HepG2 (cell line): Measurements from ENCODE around the gene NUP58. TPM values are rescaled to one million over a fixed set of nuclear protein-coding genes. Genes with fewer than 3 reads are reported as not detected.

ENCODE experiments used
- ATAC-seq: fragments of 200-7000 bp; cut with Tn5 transposase; 3 replicates; pipeline ENCODE4 v1.9.1; 2020; ENCODE audit warnings: mild to moderate bottlenecking, moderate library complexity
- BruUV-seq: library from RNA; stranded (reverse); fragments of 400-500 nt; replicated peaks from 2 replicates; lab custom pipeline; 2021; lab: Mats Ljungman, UMichigan
- CTCF ChIA-PET: fragments of 300-600 bp; formaldehyde crosslinking; extraction: SDS; loops from one replicate; lab custom pipeline; 2021; ENCODE audit warnings: low total read pairs, inconsistent platforms, low intra/inter-chr PET ratio; lab: Yijun Ruan, JAX
- POLR2A ChIA-PET: fragments of 350-600 bp; sonication (Branson Sonifier 250); formaldehyde crosslinking; loops from one replicate; lab custom pipeline; 2020; ENCODE audit warnings: antibody characterized with exemption, inconsistent platforms; lab: Yijun Ruan, JAX
- DNase-seq: peaks from one replicate; pipeline ENCODE4 v3.0.0-alpha.2; 2015; ENCODE audit warnings: low spot score
- FAIRE-seq: peaks from 3 replicates; lab custom pipeline; 2011; peaks lifted over from hg19 to GRCh38; lab: Jason Lieb, UNC
- H2AFZ ChIP-seq: one replicate; pipeline ENCODE4 v1.6.1; 2011; ENCODE audit warnings: low read length, inconsistent platforms
- H3K27ac ChIP-seq: fragments of 300-600 bp; 3 replicates; pipeline ENCODE4 v1.8.0; 2011; ENCODE audit warnings: mixed run types, mild to moderate bottlenecking, mixed read lengths, low read length, inconsistent platforms; ENCODE audit not compliant: insufficient read depth; ENCODE audit errors: extremely low read length
- H3K27me3 ChIP-seq, 2 experiments: fragments of 200-600 bp in 1 of 2; 2 replicates in 1 of 2; 3 replicates in 1 of 2; pipeline versions ENCODE4 v1.6.0 to v1.8.0; 2011; ENCODE audit warnings: low read length in 2 of 2, mild to moderate bottlenecking in 2 of 2, moderate library complexity in 2 of 2, inconsistent platforms in 1 of 2; ENCODE audit not compliant: insufficient read depth in 2 of 2, control insufficient read depth in 1 of 2
- H3K36me3 ChIP-seq, 2 experiments: fragments of 200-600 bp in 1 of 2; replicated peaks in 1 of 2; 2 replicates in 1 of 2; 3 replicates in 1 of 2; pipeline versions ENCODE4 v1.5.1 to v1.8.0; 2011; ENCODE audit warnings: low read length in 2 of 2, inconsistent platforms in 1 of 2; ENCODE audit not compliant: insufficient read depth in 2 of 2, control insufficient read depth in 1 of 2
- H3K4me1 ChIP-seq: 2 replicates; pipeline ENCODE4 v1.5.1; 2012; ENCODE audit warnings: low read length, inconsistent platforms; ENCODE audit not compliant: insufficient read depth
- H3K4me2 ChIP-seq: 2 replicates; pipeline ENCODE4 v1.6.0; 2011; ENCODE audit warnings: low read depth, low read length, inconsistent platforms
- H3K4me3 ChIP-seq, 3 experiments: fragments of 200-600 bp in 1 of 3; sonication (generic), shearing (Covaris generic) in 1 of 3; replicated peaks in 1 of 3; 2 replicates each; pipeline ENCODE4 v1.5.1; 2011 to 2016; ENCODE audit warnings: low read length in 3 of 3, inconsistent platforms in 2 of 3, low read depth in 2 of 3, mild to moderate bottlenecking in 2 of 3, control low read depth in 1 of 3, mixed read lengths in 1 of 3; ENCODE audit not compliant: insufficient read depth in 1 of 3
- H3K79me2 ChIP-seq: one replicate; pipeline ENCODE4 v1.6.1; 2011; ENCODE audit warnings: low read length, inconsistent platforms; ENCODE audit not compliant: insufficient read depth
- H3K9ac ChIP-seq: 2 replicates; pipeline ENCODE4 v1.6.0; 2011; ENCODE audit warnings: mild to moderate bottlenecking, low read depth, low read length, inconsistent platforms; ENCODE audit not compliant: insufficient read depth
- H3K9me3 ChIP-seq: 2 replicates; pipeline ENCODE4 v1.5.1; 2012; ENCODE audit warnings: mild to moderate bottlenecking, low read length
- H4K20me1 ChIP-seq: 2 replicates; pipeline ENCODE4 v1.6.0; 2011; ENCODE audit warnings: inconsistent platforms, mild to moderate bottlenecking, low read length, moderate library complexity; ENCODE audit not compliant: insufficient read depth
- BRD4 ChIP-seq: sonication (generic); formaldehyde crosslinking; IDR thresholded peaks from 2 replicates; pipeline ENCODE4 v1.4.0; 2020; ENCODE audit warnings: missing genetic modification reagents
- CEBPB ChIP-seq: IDR thresholded peaks from 2 replicates; pipeline ENCODE4 v1.6.1; 2011; ENCODE audit warnings: low read depth, low read length, improper control_type of control experiment, borderline replicate concordance
- DPF2 ChIP-seq: sonication (generic); formaldehyde crosslinking; IDR thresholded peaks from 2 replicates; pipeline ENCODE4 v1.4.0; 2020; ENCODE audit warnings: mild to moderate bottlenecking, low read depth, missing genetic modification reagents, borderline replicate concordance
- EZH2 ChIP-seq: conservative IDR thresholded peaks from 2 replicates; pipeline ENCODE4 v1.6.1; 2012; ENCODE audit warnings: mild to moderate bottlenecking, low read depth, low read length, moderate library complexity
- NAIF1 ChIP-seq: sonication (generic); formaldehyde crosslinking; IDR thresholded peaks from 2 replicates; pipeline ENCODE4 v1.5.0; 2020; ENCODE audit warnings: mild to moderate bottlenecking, missing genetic modification reagents, borderline replicate concordance
- PRPF4 ChIP-seq: fragments of 200-400 bp; formaldehyde crosslinking; IDR thresholded peaks from 2 replicates; pipeline ENCODE4 v1.6.1; 2016; ENCODE audit warnings: low read length, low read depth; ENCODE audit not compliant: poor library complexity, severe bottlenecking
- TARDBP ChIP-seq: sonication (generic); formaldehyde crosslinking; IDR thresholded peaks from 2 replicates; pipeline ENCODE4 v1.8.0; 2022; ENCODE audit warnings: mild to moderate bottlenecking, missing genetic modification reagents
- ZBTB44 ChIP-seq: sonication (generic); formaldehyde crosslinking; IDR thresholded peaks from 2 replicates; pipeline ENCODE4 v1.4.0; 2020; ENCODE audit warnings: missing genetic modification reagents
- ZNF687 ChIP-seq: sonication (generic); formaldehyde crosslinking; IDR thresholded peaks from 2 replicates; pipeline ENCODE4 v1.5.1; 2020; ENCODE audit warnings: mild to moderate bottlenecking, missing genetic modification reagents, moderate library complexity
- ZNF749 ChIP-seq: sonication (generic); formaldehyde crosslinking; IDR thresholded peaks from 2 replicates; pipeline ENCODE4 v1.8.0; 2022; ENCODE audit warnings: mild to moderate bottlenecking, missing genetic modification reagents, moderate library complexity, borderline replicate concordance
- ZSCAN9 ChIP-seq: IDR thresholded peaks from 2 replicates; pipeline ENCODE4 v1.6.1; 2016; ENCODE audit warnings: borderline replicate concordance
- WGBS: methylation state at CpG from one replicate; pipeline ENCODE4 v1.1.6; 2017; ENCODE audit warnings: low lambda C conversion rate; 5-methylcytosine and 5-hydroxymethylcytosine counted together
- in situ Hi-C: cut with HindIII; loops from 2 replicates; pipeline ENCODE4 v1.10.0; 2017; ENCODE audit warnings: low pct_unique_long_range_greater_than_20kb; ENCODE audit not compliant: extremely low pct_ligation_motif_present
- intact Hi-C: fragments of 100-400 bp; cut with micrococcal nuclease; formaldehyde crosslinking; loops from one replicate; pipeline ENCODE4 v1.10.0; 2022; ENCODE audit not compliant: unreplicated experiment
- polyA plus RNA-seq, 8 experiments: library from polyadenylated mRNA; depleted of rRNA in 3 of 8; stranded (reverse) in 7 of 8; unstranded in 1 of 8; fragments of >200 nt; fragmentation: Illumina TruSeq in 4 of 8; extraction: Trizol in 4 of 8; gene quantifications; 2 replicates each; pipeline versions ENCODE4 v1.2.1 to v1.2.3, GENCODE V29; 2011 to 2016; ENCODE audit warnings: low read depth in 4 of 8, missing spikeins in 1 of 8, mixed read lengths in 1 of 8; ENCODE audit not compliant: insufficient read depth in 1 of 8
- total RNA-seq, 5 experiments: library from RNA; depleted of rRNA; stranded (reverse); fragments of >200 nt; fragmentation: Illumina TruSeq; extraction: Trizol; gene quantifications; 2 replicates each; pipeline ENCODE4 v1.2.3, GENCODE V29; 2016; ENCODE audit warnings: low read depth in 1 of 5

NUP58 gene
- total and polyA plus RNA-seq, 2 of the 13 experiments (the other 11 are each of a cell fraction or from before 2014, with no cell fraction given): 45.4 to 46.5 TPM

GRCh38 chr13:25384758-25385410, 83.5 kb downstream of the NUP58 start:
- BruUV-seq: no TSS peak
- FAIRE-seq (no peak), DNase-seq (no peak), ATAC-seq (no peak)
- intact Hi-C loops: no loop called here
- in situ Hi-C loops: no loop called here
- Histone ChIP-seq H4K20me1 (no peaks in the 10 kb centered on the region), H3K27me3 (peaks cover 0 to 14% of the 10 kb centered on the region in 2 experiments; a peak in 2 of 5 replicates), H3K36me3 (no peaks in the 10 kb centered on the region), H3K4me3 (no peak overlapping the region), H3K79me2 (no peaks in the 10 kb centered on the region), H3K4me1 (no peaks in the 10 kb centered on the region), H3K4me2 (no peak overlapping the region), H2AFZ (no peak overlapping the region), H3K9ac (no peak overlapping the region), H3K27ac (no peak overlapping the region), H3K9me3 (no peaks in the 10 kb centered on the region)
- WGBS: 11% methylated on average over 4 of the region's 4 CpGs
- TF ChIP-seq ZNF687: no peak
- TF ChIP-seq CEBPB: 0 out of 2 replicates have a peak, but pooled peaks have one; percentile 12
- ChIA-PET CTCF (no interaction called here), POLR2A (no interaction called here)

GRCh38 chr13:25391932-25392331, 90.5 kb downstream of the NUP58 start:
- no peak overlapping the region for H3K4me2 ChIP-seq
- in situ Hi-C loops: no loop called here
- no peak for ATAC-seq
- H2AFZ ChIP-seq: no peak overlapping the region
- H3K9ac ChIP-seq: no peak overlapping the region
- ChIA-PET CTCF (no interaction called here), POLR2A (no interaction called here)
- no TSS peak for BruUV-seq
- H3K4me3 ChIP-seq: no peak overlapping the region
- H3K79me2 ChIP-seq: no peaks in the 10 kb centered on the region
- no peaks in the 10 kb centered on the region for H3K9me3 ChIP-seq
- no peaks in the 10 kb centered on the region for H3K36me3 ChIP-seq
- intact Hi-C loops: no loop called here
- no peak overlapping the region for H3K27ac ChIP-seq
- H3K27me3 ChIP-seq: peaks cover 0 to 4% of the 10 kb centered on the region in 2 experiments; a peak in 3 of 5 replicates
- 8% methylated on average over 3 of the region's 4 CpGs for WGBS
- FAIRE-seq: no peak
- DNase-seq: no peak
- H3K4me1 ChIP-seq: no peaks in the 10 kb centered on the region
- H4K20me1 ChIP-seq: no peaks in the 10 kb centered on the region
- TF ChIP-seq EZH2 (no peak), NAIF1 (CRISPR knock-in tag) (no peak), TARDBP (no peak), DPF2 (CRISPR knock-in tag) (no peak), ZBTB44 (CRISPR knock-in tag) (no peak), ZNF749 (CRISPR knock-in tag) (no peak), ZSCAN9 (CRISPR knock-in tag) (no peak), PRPF4 (no peak), BRD4 (no peak)
